Jurkat, Clone E6-1 (cell line): ENCODE data around the gene SYCE1.
"Not testable (repeated sequence)": the region's sequence is repeated elsewhere in the genome, so short reads cannot be mapped to it uniquely, and the experiment has no call there.

Experiments used
- DNase-seq: peaks from one replicate; pipeline ENCODE4 v3.0.0-alpha.2; 2011; ENCODE audit warnings: low read depth, low spot score
- H3K4me3 ChIP-seq: 2 replicates; pipeline ENCODE4 v1.5.1; 2011; ENCODE audit warnings: mild to moderate bottlenecking, low read length, control low read depth, moderate library complexity

The SYCE1 gene

GRCh38 chr10:133523631-133524203 lies 41.7 kb downstream of the SYCE1 start:
- no peak for DNase-seq
- no peak overlapping the region for H3K4me3 ChIP-seq

GRCh38 chr10:133520193-133520738 lies 45.1 kb downstream of the SYCE1 start:
- DNase-seq: peak; percentile 77
- H3K4me3 ChIP-seq: peak overlapping the region; percentile 54

GRCh38 chr10:133518517-133518916 lies 46.9 kb downstream of the SYCE1 start:
- not testable (repeated sequence) for H3K4me3 ChIP-seq, DNase-seq

GRCh38 chr10:133516057-133516456 lies 49.3 kb downstream of the SYCE1 start:
- no peak for DNase-seq
- no peak overlapping the region for H3K4me3 ChIP-seq

- H3K4me3 ChIP-seq: no peak overlapping the region
- no peak for DNase-seq
These were observed 49.9 kb downstream of the SYCE1 start for GRCh38 chr10:133515471-133515870.

- no peak for DNase-seq
- H3K4me3 ChIP-seq: no peak overlapping the region
These were observed 53.4 kb downstream of the SYCE1 start for GRCh38 chr10:133511907-133512528.

- no peak for DNase-seq
- H3K4me3 ChIP-seq: no peak overlapping the region
These were observed 54.0 kb downstream of the SYCE1 start for GRCh38 chr10:133511408-133511807.

- no peak overlapping the region for H3K4me3 ChIP-seq
- peak; percentile 41 for DNase-seq
These were observed 55.7 kb downstream of the SYCE1 start for GRCh38 chr10:133509700-133510099.
